GM21528 (cell line): ENCODE results near the gene DESI1.
"Not testable (repeated sequence)": the region's sequence is repeated elsewhere in the genome, so short reads cannot be mapped to it uniquely, and the experiment has no call there.

Source experiments
- ATAC-seq: cut with Tn5 transposase; IDR thresholded peaks from one replicate; pipeline ENCODE4 v1.9.1; 2021; ENCODE audit warnings: mild to moderate bottlenecking, moderate library complexity; ENCODE audit not compliant: unreplicated experiment, low FRiP score

Gene DESI1

DNA sequence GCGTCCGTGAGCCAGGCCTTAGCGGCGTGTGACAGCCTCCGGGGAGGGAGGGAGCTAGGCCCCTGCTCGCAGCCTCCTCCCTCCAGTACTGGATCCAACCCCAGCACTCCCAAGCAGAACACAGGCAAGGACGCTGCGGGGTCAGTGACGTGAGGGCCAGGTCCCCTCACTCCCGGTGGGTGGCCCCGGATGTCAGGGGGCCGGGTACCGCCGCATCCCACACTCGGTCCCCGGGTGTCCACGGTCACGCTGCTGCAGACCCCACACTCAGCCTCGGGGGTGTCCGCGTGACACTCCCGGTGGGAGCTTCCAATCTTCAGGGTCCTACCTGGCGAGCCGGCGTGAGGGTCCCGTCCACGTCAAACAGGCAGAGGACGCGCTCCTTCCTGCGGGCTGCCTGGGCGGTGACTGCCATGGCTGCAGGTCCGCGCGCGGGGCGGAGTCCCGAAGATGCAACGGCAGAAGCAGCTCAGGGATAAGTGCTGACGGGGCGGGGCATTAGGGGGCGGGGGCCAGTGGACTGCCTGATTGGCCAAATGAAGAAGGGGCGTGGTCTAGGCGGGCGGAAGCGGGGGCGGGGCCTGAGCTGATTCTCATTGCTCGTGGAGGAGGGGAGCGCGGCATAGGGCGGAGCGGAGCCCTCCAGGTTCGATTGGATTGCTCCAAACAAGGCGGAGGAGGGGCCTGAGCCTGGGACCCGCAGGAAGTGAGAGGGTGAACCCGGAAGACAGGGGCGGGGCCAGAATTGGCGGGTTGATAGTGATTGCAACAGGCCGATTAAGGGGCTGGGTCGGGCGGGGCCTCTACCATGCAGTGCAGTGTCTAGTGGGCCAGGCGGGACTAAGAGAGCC, 31.2 kb downstream of the DESI1 start, which contains the start of gene PMM1:
Gene PMM1, minus strand, starts transcription at position 450 of the 851 bp plus-strand sequence. Its CDS starts 35 bp downstream, at position 415.
- ATAC-seq, result peak; percentile 84

- no peak for ATAC-seq
These were observed 33.5 kb downstream of the DESI1 start for GRCh38 chr22:41587347-41587723.

GRCh38 chr22:41585898-41586297, 34.9 kb downstream of the DESI1 start:
- no peak for ATAC-seq

DNA sequence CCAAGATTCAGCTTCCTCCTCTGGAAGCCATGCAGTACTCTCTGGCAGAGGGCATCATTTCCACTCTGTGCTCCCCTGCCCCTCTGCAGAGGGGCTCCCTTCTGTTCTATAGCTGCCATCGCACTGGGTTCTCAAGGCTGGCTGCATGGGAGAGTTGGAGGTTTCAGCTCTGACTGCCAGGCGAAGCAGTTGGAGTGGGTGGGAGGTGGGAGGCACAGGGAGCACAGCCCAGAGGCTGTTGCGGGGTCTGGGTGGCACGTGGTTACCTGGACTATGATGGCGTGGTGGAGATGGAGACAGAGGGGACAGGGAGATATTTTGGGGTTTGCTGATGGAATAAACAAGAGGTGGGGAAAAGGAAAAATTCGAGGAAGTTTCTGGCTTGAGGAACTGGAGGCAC, 36.0 kb downstream of the DESI1 start:
- ATAC-seq, result no peak

- ATAC-seq, result no peak
These were observed 38.1 kb downstream of the DESI1 start for GRCh38 chr22:41582694-41583093.

DNA sequence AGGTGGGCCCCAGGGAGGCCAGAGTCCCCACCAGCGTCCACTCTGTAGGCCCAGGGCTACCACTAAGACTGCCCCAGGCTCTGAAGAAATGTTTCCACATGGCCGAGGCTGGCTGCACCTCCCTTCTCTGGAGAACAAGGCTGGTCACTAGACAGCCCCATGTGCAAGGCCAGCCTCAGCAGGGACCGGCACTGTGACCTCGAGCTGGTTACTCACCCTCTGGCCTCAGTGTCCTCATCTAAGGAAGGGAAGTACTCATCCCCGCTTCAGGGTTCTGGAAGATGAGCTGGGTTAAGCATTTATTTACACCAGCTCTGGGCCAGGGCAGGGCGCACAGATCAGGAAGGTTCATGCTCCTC, 40.9 kb downstream of the DESI1 start:
- no peak for ATAC-seq

DNA sequence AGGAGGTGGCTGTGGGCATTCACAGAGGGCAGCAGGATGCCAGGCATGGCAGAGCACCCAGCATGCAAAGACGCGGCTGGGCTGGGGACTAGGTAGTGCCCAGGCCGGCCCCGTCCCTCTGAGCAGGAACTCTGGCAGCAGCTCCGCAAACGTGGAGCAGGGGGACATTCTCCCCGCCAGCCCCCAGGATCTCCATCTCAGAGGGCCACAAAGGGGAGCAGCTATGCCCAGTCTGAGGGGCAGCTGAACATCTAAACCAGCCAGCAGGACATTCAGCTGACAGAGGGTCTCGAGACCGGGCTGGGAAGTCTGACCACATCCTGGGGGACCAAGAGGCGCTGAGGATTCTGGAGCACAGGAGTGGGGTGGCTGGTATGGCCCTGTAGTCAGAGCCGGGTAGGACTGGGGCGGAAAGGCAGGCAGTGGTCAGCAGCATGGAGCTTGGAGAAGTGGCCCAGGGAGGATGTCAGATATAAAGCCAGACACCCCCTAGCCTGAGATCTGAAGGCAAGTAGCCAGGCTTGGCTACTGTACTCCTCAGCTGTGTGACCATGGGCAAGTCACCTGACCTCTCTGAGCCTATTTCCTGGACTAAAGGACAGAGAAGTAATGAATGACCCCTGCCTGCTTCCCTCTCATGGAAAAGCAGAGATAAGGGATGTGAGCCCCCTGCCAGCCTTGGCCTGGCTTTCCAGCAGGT, 41.4 kb downstream of the DESI1 start:
- ATAC-seq, result no peak

GRCh38 chr22:41578818-41579217, 42.0 kb downstream of the DESI1 start:
- no peak for ATAC-seq

DNA sequence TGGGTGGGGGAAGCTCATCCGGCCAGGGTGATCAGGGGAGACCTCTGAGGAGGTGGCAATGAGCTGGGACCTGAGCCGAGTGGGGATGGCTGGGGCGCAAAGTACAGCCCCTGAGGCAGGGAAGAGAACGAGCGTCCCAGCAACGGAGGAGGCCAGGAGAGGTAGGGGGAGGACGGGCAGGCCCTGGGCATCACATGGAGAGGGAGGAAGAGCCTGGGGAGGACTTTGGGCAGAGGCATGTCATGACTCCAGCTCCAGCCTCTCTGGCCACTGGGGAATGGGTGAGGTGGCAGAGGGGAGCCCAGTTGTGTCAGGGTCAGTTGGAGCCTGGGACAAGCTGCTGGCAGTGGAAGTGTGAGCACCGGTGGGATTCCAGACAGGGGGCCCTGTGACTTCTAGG, 42.7 kb downstream of the DESI1 start:
- no peak for ATAC-seq

DNA sequence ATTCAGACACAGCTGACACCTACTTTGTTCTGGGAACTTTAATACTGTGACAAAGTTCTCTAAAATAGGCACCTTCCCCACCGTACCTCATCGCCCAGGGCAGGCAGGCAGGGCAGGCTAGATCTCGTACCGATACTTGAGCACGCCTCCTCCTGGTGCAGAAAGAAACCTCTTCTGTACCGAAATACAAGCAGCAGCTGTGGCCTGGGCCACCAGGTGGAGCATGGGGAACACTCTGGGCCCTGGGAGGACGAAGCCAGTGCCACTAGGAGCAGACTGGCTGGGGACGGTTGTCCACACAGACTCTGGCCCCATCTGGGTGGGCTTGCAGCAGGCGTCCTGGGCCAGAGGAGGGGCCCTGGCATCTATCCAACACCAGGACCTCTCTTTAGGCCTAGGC, 44.0 kb downstream of the DESI1 start:
- ATAC-seq, result no peak

DNA sequence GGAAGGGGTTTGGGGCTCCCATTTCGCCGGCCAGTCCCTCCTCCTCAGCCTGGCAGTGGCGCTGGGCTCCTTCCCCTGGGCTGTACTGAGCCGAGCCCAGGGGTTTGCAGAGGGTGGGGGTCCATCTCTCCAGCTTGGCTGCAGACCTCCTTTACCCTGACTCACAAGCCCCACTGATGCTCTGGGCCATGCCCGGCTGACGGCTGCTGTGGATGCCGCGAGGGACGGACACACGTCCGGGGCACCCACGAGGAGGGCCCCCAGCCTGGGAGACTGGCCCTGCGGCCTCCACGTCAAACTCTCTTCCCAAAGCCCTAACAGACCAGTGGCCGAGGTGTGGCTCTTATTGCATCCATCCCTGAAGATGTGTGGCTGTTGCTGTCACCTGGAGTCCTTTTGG, 45.3 kb downstream of the DESI1 start:
- ATAC-seq, result no peak

- no peak for ATAC-seq
These were observed 45.9 kb downstream of the DESI1 start for GRCh38 chr22:41574847-41575381.

GRCh38 chr22:41573677-41574076, 47.2 kb downstream of the DESI1 start:
- no peak for ATAC-seq

GRCh38 chr22:41572305-41572704, 48.5 kb downstream of the DESI1 start:
- not testable (repeated sequence) for ATAC-seq

DNA sequence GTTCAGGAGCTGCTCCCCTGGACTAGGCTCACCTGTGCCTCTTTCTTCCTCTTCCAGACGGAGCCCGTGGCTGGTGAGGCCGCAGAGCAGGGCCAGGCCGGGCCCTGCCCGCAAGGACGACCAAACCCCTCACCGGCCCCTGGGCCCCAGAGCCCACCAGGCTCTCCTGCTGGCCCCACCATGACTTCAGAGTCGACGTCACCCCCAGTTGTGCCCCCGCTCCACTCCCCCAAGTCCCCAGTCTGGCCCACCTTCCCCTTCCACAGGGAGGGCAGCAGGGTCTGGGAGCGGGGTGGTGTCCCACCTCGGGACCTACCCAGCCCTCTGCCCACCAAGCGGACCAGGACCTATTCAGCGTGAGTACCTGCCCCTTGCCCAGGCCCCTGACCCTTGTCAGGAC, 49.1 kb downstream of the DESI1 start:
- no peak for ATAC-seq

DNA sequence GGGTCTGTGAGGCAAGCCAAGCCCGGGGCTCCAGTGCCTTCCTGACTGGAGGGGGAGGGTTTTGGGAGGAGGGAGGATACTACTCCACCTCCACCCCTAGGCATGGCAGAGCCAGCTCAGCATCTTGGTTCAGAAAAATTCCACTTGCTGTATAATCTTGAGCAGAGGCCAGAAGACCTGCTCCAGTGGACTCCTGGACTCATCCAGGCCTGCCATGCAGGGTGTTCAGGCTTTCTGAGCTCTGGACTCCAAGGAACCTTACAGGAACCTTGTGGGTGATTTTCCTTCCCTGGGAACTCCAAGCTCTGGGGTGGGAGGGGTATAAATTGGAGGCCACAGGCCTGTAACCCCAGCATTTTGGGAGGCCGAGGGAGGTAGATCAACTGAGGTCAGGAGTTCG, 50.6 kb downstream of the DESI1 start:
- no peak for ATAC-seq

DNA sequence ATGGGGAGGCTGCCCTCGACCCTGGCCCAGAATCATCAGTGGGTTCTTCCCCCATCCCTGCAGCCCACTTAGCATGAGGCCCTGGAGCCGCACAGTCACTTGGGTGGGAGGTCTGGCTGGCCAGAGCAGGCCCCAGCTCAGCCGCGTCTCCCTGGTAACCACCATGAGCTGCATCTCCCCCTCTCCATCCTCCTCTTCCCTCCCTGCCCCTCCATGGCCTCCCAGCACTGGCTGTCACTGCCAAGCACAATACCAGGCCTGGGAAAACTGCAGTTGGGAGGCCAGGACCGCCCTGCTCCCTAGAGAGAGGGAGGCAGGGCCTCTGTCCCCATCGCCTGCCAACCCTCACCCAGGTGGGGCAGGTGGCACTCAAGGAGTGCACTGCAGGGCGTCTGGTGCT, 52.0 kb downstream of the DESI1 start:
- ATAC-seq, result no peak

DNA sequence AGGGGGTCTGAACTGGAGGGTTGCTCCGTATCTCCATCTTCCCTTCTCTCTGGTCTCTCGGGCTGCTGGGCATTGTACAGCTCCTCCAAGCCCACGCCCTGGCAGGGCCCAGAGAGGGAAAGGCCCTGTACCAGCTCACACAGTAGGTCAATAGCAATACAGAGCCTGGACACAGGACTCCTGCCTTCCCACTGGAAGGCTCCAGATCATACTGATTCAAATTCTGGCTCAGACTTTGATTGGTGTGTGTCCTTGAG, 53.4 kb downstream of the DESI1 start:
- no peak for ATAC-seq

- ATAC-seq, result no peak
These were observed 55.3 kb downstream of the DESI1 start for GRCh38 chr22:41565403-41566054.

DNA sequence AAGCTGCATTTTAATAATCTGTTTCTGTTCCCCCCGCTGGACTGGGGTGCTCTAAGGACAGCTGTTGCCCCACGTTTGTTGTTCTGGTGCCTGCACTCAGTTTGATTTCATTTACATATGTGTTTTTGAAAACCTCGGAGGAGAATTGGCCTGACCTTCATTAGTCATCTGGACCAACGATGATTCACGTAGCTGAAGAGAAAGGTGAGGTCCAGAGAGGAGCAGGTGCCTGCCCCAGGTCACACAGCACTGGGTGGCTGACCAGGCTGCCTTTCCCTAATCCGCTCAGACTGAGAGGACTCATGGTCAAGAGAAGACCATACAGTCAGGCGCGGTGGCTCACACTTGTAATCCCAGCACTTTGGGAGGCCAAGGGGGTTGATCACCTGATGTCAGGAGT, 56.3 kb downstream of the DESI1 start:
- ATAC-seq, result no peak

DNA sequence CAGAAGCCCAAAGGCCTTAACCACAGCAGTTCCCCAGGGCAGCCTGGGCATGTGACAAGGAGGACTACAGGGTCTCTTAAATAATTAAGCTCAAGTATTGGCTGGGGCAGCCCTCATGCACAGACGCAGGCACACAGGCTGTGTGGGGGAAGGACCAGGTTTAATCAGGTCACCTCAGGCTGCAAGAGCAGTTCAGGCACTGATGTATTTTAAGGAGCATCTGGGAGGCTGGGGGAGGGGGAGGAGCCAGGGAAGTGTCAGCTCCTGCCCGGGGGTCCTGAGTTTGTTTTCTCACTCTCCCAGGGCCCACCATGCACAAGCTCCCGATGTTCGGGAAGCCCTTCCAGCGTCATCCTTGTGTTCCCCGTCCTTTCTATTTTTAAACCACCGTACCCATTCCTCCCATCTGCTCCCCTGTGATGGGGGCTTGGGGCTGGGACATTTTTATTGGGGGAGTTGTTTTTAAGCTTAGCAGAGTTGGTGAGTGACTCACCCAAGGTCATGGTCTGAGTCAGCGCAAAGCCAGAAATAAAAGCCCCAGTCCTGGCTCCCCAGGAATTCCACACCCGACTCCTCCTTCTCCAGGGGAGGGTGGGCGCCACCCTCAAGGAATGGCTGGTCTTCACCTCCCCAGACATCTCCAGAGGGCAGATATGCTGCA, 57.7 kb downstream of the DESI1 start:
- no peak for ATAC-seq
